ENCODE results near the gene IL1RAPL2.

GRCh38 chrX:104523858-104524257 is 42.1 kb upstream of the IL1RAPL2 start:
- TF ChIP-seq SIN3A (IDR thresholded peaks at IDR 0.05; ENCODE audit: borderline replicate concordance, insufficient read depth, low read depth, low read length) (no peak), POLR2AphosphoS5 (IDR thresholded peaks at IDR 0.05; ENCODE audit: low read depth, low read length) (no peak), REST (IDR thresholded peaks at IDR 0.05; ENCODE audit: insufficient read depth in 1 of 2, low read depth in 2 of 2, low read length in 1 of 2) (no peak)
- TF ChIP-seq, protein P1, sequence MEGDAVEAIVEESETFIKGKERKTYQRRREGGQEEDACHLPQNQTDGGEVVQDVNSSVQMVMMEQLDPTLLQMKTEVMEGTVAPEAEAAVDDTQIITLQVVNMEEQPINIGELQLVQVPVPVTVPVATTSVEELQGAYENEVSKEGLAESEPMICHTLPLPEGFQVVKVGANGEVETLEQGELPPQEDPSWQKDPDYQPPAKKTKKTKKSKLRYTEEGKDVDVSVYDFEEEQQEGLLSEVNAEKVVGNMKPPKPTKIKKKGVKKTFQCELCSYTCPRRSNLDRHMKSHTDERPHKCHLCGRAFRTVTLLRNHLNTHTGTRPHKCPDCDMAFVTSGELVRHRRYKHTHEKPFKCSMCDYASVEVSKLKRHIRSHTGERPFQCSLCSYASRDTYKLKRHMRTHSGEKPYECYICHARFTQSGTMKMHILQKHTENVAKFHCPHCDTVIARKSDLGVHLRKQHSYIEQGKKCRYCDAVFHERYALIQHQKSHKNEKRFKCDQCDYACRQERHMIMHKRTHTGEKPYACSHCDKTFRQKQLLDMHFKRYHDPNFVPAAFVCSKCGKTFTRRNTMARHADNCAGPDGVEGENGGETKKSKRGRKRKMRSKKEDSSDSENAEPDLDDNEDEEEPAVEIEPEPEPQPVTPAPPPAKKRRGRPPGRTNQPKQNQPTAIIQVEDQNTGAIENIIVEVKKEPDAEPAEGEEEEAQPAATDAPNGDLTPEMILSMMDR (IDR thresholded peaks at IDR 0.05), result no peak
